GM12878 (cell line): ENCODE measurements around the gene MALSU1. TPM values are rescaled to one million over a fixed set of nuclear protein-coding genes. Genes with fewer than 3 reads are reported as not detected.

ENCODE experiments used
- ATAC-seq: fragments of 200-7000 bp; cut with Tn5 transposase; 3 replicates; pipeline ENCODE4 v1.9.1; 2020; ENCODE audit warnings: mild to moderate bottlenecking, moderate library complexity
- BruUV-seq: library from RNA; stranded (reverse); fragments of 400-500 nt; replicated peaks from 2 replicates; lab custom pipeline; 2021; lab: Mats Ljungman, UMichigan
- CTCF ChIA-PET: fragments of 300-600 bp; sonication (Branson Sonifier 250); formaldehyde crosslinking; extraction: SDS; loops from one replicate; lab custom pipeline; 2021; ENCODE audit warnings: inconsistent platforms; lab: Yijun Ruan, JAX
- POLR2A ChIA-PET: fragments of 350-600 bp; formaldehyde crosslinking; extraction: SDS; loops from one replicate; lab custom pipeline; 2021; ENCODE audit warnings: inconsistent platforms; lab: Charles Lee
- RAD21 ChIA-PET: fragments of 300-600 bp; sonication (Branson Sonifier 250); formaldehyde crosslinking; loops from one replicate; lab custom pipeline; 2023; ENCODE audit warnings: antibody characterized with exemption; ENCODE audit not compliant: unreplicated experiment; lab: Charles Lee
- SMC1A ChIA-PET: fragments of 300-600 bp; sonication (Branson Sonifier 250); formaldehyde crosslinking; loops from one replicate; lab custom pipeline; 2023; ENCODE audit not compliant: unreplicated experiment, uncharacterized antibody; lab: Charles Lee
- DNase-seq: peaks from one replicate; pipeline ENCODE4 v3.0.0-alpha.2; 2011; ENCODE audit warnings: low read depth, low spot score
- FAIRE-seq: peaks from 3 replicates; lab custom pipeline; 2011; peaks lifted over from hg19 to GRCh38; lab: Jason Lieb, UNC
- H2AFZ ChIP-seq: 2 replicates; pipeline ENCODE4 v1.6.0; 2011; ENCODE audit warnings: low read depth, low read length, control low read depth; ENCODE audit not compliant: control insufficient read depth
- H3K27ac ChIP-seq: 2 replicates; pipeline ENCODE4 v1.5.1; 2011; ENCODE audit warnings: control low read depth; ENCODE audit not compliant: control insufficient read depth, insufficient read depth
- H3K27me3 ChIP-seq, 2 experiments: replicated peaks in 1 of 2; 2 replicates each; pipeline versions ENCODE4 v1.6.0 to v1.6.1; 2011; ENCODE audit warnings: low read length in 1 of 2; ENCODE audit not compliant: control insufficient read depth in 2 of 2, insufficient read depth in 2 of 2
- H3K36me3 ChIP-seq, 2 experiments: 2 replicates each; pipeline ENCODE4 v1.5.1; 2011; ENCODE audit warnings: low read length in 1 of 2; ENCODE audit not compliant: control insufficient read depth in 2 of 2, insufficient read depth in 2 of 2
- H3K4me1 ChIP-seq: 2 replicates; pipeline ENCODE4 v1.6.1; 2011; ENCODE audit warnings: mild to moderate bottlenecking, low read length, moderate library complexity, mixed read lengths; ENCODE audit not compliant: control insufficient read depth, insufficient read depth
- H3K4me2 ChIP-seq: 2 replicates; pipeline ENCODE4 v1.6.0; 2011; ENCODE audit warnings: control low read depth; ENCODE audit not compliant: control insufficient read depth, insufficient read depth
- H3K4me3 ChIP-seq: fragments of 200-600 bp; sonication (generic); 2 replicates; pipeline ENCODE4 v1.5.1; 2016
- H3K79me2 ChIP-seq: 2 replicates; pipeline ENCODE4 v1.6.0; 2011; ENCODE audit warnings: low read length; ENCODE audit not compliant: control insufficient read depth, insufficient read depth
- H3K9ac ChIP-seq: 2 replicates; pipeline ENCODE4 v1.8.0; 2011; ENCODE audit warnings: low read length, control low read depth, mixed read lengths; ENCODE audit not compliant: control insufficient read depth, insufficient read depth
- H3K9me3 ChIP-seq: replicated peaks from 3 replicates; pipeline ENCODE4 v1.5.1; 2011; ENCODE audit warnings: mild to moderate bottlenecking, low read length; ENCODE audit not compliant: control insufficient read depth, insufficient read depth
- H4K20me1 ChIP-seq: 2 replicates; pipeline ENCODE4 v1.6.0; 2011; ENCODE audit not compliant: control insufficient read depth, insufficient read depth
- BACH1 ChIP-seq: fragments of 450-650 bp; IDR thresholded peaks from 2 replicates; pipeline ENCODE4 v1.6.1; 2017; ENCODE audit warnings: mild to moderate bottlenecking, borderline replicate concordance
- DPF2 ChIP-seq: fragments of 450-650 bp; IDR thresholded peaks from 2 replicates; pipeline ENCODE4 v1.6.1; 2017; ENCODE audit warnings: mild to moderate bottlenecking
- IKZF2 ChIP-seq, 2 experiments: fragments of 450-650 bp; IDR thresholded peaks; 2 replicates each; pipeline ENCODE4 v1.6.1; 2017; ENCODE audit warnings: mild to moderate bottlenecking in 2 of 2, moderate library complexity in 2 of 2
- NR2F1 ChIP-seq: fragments of 450-650 bp; conservative IDR thresholded peaks from 2 replicates; pipeline ENCODE4 v1.6.1; 2017; ENCODE audit warnings: mild to moderate bottlenecking
- STAT1 ChIP-seq: fragments of 450-650 bp; conservative IDR thresholded peaks from 2 replicates; pipeline ENCODE4 v1.6.1; 2014; ENCODE audit warnings: antibody characterized with exemption, mild to moderate bottlenecking
- STAT3 ChIP-seq: IDR thresholded peaks from 2 replicates; pipeline ENCODE4 v1.6.1; 2011; ENCODE audit warnings: low read depth, low read length, improper control_type of control experiment
- WGBS: methylation state at CpG from one replicate; pipeline ENCODE4 v1.1.6; 2016; ENCODE audit warnings: low lambda C conversion rate; ENCODE audit not compliant: insufficient replicate concordance, insufficient coverage; ENCODE audit errors: missing lambda C conversion rate; 5-methylcytosine and 5-hydroxymethylcytosine counted together
- in situ Hi-C: fragments of 300-500 bp; cut with MboI; formaldehyde crosslinking; loops from 9 replicates; pipeline ENCODE4 v1.14.3; 2018; ENCODE audit warnings: mixed read lengths
- intact Hi-C: fragments of 100-400 bp; cut with micrococcal nuclease; formaldehyde crosslinking; loops from one replicate; pipeline ENCODE4 v1.14.2; 2022; ENCODE audit not compliant: unreplicated experiment
- polyA plus RNA-seq, 11 experiments: library from polyadenylated mRNA; depleted of rRNA in 4 of 11; unstranded in 6 of 11; stranded (reverse) in 5 of 11; fragments of >200 nt; fragmentation: Nextera tagmentation in 4 of 11; fragmentation: Illumina TruSeq in 1 of 11; extraction: Ambion mirVana in 4 of 11; extraction: Trizol in 1 of 11; gene quantifications; 1 replicate in 1 of 11; 2 replicates in 10 of 11; pipeline versions ENCODE4 v1.2.1 to v1.2.3, GENCODE V29; 2011 to 2016; ENCODE audit warnings: inconsistent platforms in 2 of 11, missing spikeins in 2 of 11, low read depth in 1 of 11
- total RNA-seq, 4 experiments: library from RNA; depleted of rRNA in 3 of 4; stranded (reverse); fragments of >200 nt in 3 of 4; fragmentation: Illumina TruSeq in 1 of 4; extraction: Trizol in 1 of 4; gene quantifications; 2 replicates each; pipeline versions ENCODE4 v1.2.1 to v1.2.3, GENCODE V29; 2013 to 2021
- TF ChIP-seq, protein P1 (sequence below): fragments of 450-650 bp; IDR thresholded peaks from 2 replicates; pipeline ENCODE4 v1.6.1; 2014; ENCODE audit warnings: mild to moderate bottlenecking
- TF ChIP-seq, protein P2 (sequence below): fragments of 450-650 bp; IDR thresholded peaks from 2 replicates; pipeline ENCODE4 v1.6.1; 2016; ENCODE audit warnings: mild to moderate bottlenecking

MALSU1 gene
- total and polyA plus RNA-seq, 10 of the 15 experiments (the other 5 are each of a cell fraction or from before 2014, with no cell fraction given) = 8.5 to 159 (median 73.7) TPM

DNA sequence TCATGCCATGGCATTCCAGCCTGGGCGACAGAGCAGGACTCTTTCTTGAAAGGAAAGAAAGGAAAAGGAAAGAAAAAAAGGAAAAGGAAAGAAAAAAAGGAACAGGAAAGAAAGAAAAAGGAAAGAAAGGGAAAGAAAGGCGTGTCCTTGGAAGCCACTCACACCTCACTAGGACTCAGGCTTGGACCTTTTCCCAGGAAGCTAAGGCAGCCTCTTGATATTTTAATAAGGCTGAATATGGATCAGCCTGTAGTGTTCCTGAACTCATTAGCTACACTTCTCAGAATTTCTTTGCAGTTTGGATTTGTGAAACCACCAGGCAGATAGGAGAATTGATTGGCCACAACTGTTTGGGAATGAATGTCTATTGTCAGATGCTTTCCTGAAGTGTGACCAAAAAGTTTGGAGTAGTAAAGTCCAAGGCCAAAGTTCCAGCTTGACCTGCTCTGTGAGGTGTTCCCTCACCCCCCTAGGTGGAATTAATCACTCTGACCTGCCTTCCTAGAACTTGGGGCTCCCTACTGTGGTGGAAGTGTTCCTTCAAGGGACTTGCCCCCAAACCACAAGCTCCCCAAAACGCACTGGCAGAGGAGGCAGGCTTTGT is 7.1 kb upstream of the MALSU1 start:
- no peak for TF ChIP-seq STAT1
- no peak for TF ChIP-seq BACH1
- no peak for TF ChIP-seq IKZF2 (IDR thresholded peaks at IDR 0.05)
- no peak for TF ChIP-seq DPF2
- TF ChIP-seq, protein P1, sequence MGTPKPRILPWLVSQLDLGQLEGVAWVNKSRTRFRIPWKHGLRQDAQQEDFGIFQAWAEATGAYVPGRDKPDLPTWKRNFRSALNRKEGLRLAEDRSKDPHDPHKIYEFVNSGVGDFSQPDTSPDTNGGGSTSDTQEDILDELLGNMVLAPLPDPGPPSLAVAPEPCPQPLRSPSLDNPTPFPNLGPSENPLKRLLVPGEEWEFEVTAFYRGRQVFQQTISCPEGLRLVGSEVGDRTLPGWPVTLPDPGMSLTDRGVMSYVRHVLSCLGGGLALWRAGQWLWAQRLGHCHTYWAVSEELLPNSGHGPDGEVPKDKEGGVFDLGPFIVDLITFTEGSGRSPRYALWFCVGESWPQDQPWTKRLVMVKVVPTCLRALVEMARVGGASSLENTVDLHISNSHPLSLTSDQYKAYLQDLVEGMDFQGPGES = no peak
- no peak for TF ChIP-seq NR2F1
- no peak for TF ChIP-seq STAT3
- TF ChIP-seq, protein P2, sequence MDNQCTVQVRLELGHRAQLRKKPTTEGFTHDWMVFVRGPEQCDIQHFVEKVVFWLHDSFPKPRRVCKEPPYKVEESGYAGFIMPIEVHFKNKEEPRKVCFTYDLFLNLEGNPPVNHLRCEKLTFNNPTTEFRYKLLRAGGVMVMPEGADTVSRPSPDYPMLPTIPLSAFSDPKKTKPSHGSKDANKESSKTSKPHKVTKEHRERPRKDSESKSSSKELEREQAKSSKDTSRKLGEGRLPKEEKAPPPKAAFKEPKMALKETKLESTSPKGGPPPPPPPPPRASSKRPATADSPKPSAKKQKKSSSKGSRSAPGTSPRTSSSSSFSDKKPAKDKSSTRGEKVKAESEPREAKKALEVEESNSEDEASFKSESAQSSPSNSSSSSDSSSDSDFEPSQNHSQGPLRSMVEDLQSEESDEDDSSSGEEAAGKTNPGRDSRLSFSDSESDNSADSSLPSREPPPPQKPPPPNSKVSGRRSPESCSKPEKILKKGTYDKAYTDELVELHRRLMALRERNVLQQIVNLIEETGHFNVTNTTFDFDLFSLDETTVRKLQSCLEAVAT = no peak
- DNase-seq (no peak), FAIRE-seq (no peak), ATAC-seq (no peak)
- Histone ChIP-seq H3K4me3 (no peak overlapping the region), H2AFZ (no peak overlapping the region), H3K27ac (no peak overlapping the region), H4K20me1 (no peaks in the 10 kb centered on the region), H3K9me3 (no peaks in the 10 kb centered on the region), H3K4me2 (no peak overlapping the region), H3K79me2 (no peaks in the 10 kb centered on the region), H3K36me3 (no peaks in the 10 kb centered on the region), H3K27me3 (no peaks in the 10 kb centered on the region), H3K4me1 (no peaks in the 10 kb centered on the region), H3K9ac (no peak overlapping the region)
- 42% methylated on average over 3 of the region's 3 CpGs for WGBS
- RAD21 ChIA-PET = interaction anchor here (1.0 kb wide), 1 partner anchor 18 kb away, joined by 3 read pairs; no protein-coding TSS in a partner anchor
- POLR2A ChIA-PET = no interaction called here
- SMC1A ChIA-PET = interaction anchor here (0.9 to 2.1 kb wide), 2 partner anchors 16 to 248 kb away, joined by 3 to 6 read pairs; no protein-coding TSS in a partner anchor
- no TSS peak for BruUV-seq
- in situ Hi-C loops (no loop called here), intact Hi-C loops (no loop called here)
- CTCF ChIA-PET = interaction anchor here (1.0 to 2.1 kb wide), 3 partner anchors 10 to 22 kb away, joined by 3 to 8 read pairs (median 3); no protein-coding TSS in a partner anchor
